ENCODE data around the gene C1orf122. TPM values are rescaled to one million over a fixed set of nuclear protein-coding genes. Genes with fewer than 3 reads are reported as not detected.

C1orf122 gene
- total RNA-seq, 1 donor = 11.6 TPM

DNA sequence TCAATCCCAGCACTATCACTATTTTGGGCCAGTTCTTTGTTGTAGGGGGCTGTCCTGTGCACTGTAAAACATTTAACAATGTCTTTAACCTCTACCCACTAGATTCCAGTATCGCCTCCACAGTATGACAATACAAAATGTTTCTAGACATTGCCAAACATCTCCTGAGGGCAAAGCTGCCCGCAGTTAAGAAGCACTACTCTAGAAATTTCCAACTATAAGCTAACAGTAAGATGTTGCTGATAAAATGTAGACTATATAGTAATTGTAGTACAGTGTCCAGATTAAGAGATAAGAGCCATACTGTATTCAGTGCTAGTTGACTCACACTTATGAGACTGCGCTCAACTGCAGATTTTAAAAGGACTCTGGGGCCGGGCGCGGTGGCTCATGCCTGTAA lies 46.8 kb downstream of the C1orf122 start:
- Histone ChIP-seq H4K20me1 (ENCODE audit: insufficient read depth, low read length) (peaks cover 29% of the 10 kb centered on the region), H3K4me1 (ENCODE audit: insufficient read depth, low read length) (peaks cover 9% of the 10 kb centered on the region)
- no peak for TF ChIP-seq CTCF (IDR thresholded peaks at IDR 0.05; ENCODE audit: extremely low read depth, low read depth, low read length)

More for the DNA sequence above, 46.8 kb downstream of the C1orf122 start:
- H2AFZ ChIP-seq (ENCODE audit: low read length) = no peak overlapping the region
- DNase-seq (ENCODE audit: insufficient read length, low spot score, missing footprints) = no peak
- peaks cover 86% of the 10 kb centered on the region for H3K79me2 ChIP-seq (ENCODE audit: insufficient read depth, low read length)
- H3K27ac ChIP-seq (ENCODE audit: low read depth, low read length) = no peak overlapping the region
- H3K9me3 ChIP-seq (ENCODE audit: low read depth, low read length) = no peaks in the 10 kb centered on the region
- no peak overlapping the region for H3K4me3 ChIP-seq (ENCODE audit: insufficient read depth, low read length)
- H3K4me2 ChIP-seq (ENCODE audit: insufficient read depth, low read length) = no peak overlapping the region
- no peaks in the 10 kb centered on the region for H3K27me3 ChIP-seq (ENCODE audit: insufficient read depth, low read length)
- H3K36me3 ChIP-seq (ENCODE audit: insufficient read depth, low read length) = peaks cover 22% of the 10 kb centered on the region

Other genes with a start within 250 kb of the C1orf122 start
- 46.7 and 54.5 TPM in 2 replicates for gene GNL2, start 211.9 kb upstream of the C1orf122 start, total RNA-seq
- 0.36 TPM in 1 of 2 replicates, not detected in the other for gene RSPO1, start 172.9 kb upstream of the C1orf122 start, total RNA-seq
- 1.5 and 1.8 TPM in 2 replicates for gene CDCA8, start 115.3 kb upstream of the C1orf122 start, total RNA-seq
- not detected in 2 replicates for gene EPHA10, start 42.7 kb upstream of the C1orf122 start, total RNA-seq
- 0.29 and 0.36 TPM in 2 replicates for gene MANEAL, start 13.9 kb upstream of the C1orf122 start, total RNA-seq
- 8.3 and 8.5 TPM in 2 replicates for gene YRDC, start 418 bp downstream of the C1orf122 start, total RNA-seq
- 4.1 and 4.3 TPM in 2 replicates for gene MTF1, start 51.8 kb downstream of the C1orf122 start, total RNA-seq
- gene INPP5B, start 139.3 kb downstream of the C1orf122 start, total RNA-seq = 39.4 and 48.6 TPM in 2 replicates
- 68.7 and 76.7 TPM in 2 replicates for gene SF3A3, start 182.2 kb downstream of the C1orf122 start, total RNA-seq
- 21.4 and 25.6 TPM in 2 replicates for gene FHL3, start 197.7 kb downstream of the C1orf122 start, total RNA-seq
- gene UTP11, start 204.9 kb downstream of the C1orf122 start, total RNA-seq = 38.7 and 39.8 TPM in 2 replicates
- under 0.01 TPM in 2 replicates for gene POU3F1, start 239.0 kb downstream of the C1orf122 start, total RNA-seq

Data from osteoblast (primary cell).